A549 treated with Mapracorat at 1 μM for 4 hours (cell line): ENCODE measurements around the gene CDKL5. TPM values are rescaled to one million over a fixed set of nuclear protein-coding genes. Genes with fewer than 3 reads are reported as not detected.

Experiments
- total RNA-seq: library from RNA; stranded (reverse); fragments of 200-300 nt; extraction: Qiagen RNA extraction; gene quantifications from 5 replicates; pipeline ENCODE4 v1.2.3, GENCODE V29; 2022

Gene CDKL5
- 3.8 to 6.1 TPM (median 5.5 TPM) in 5 replicates for total RNA-seq

DNA sequence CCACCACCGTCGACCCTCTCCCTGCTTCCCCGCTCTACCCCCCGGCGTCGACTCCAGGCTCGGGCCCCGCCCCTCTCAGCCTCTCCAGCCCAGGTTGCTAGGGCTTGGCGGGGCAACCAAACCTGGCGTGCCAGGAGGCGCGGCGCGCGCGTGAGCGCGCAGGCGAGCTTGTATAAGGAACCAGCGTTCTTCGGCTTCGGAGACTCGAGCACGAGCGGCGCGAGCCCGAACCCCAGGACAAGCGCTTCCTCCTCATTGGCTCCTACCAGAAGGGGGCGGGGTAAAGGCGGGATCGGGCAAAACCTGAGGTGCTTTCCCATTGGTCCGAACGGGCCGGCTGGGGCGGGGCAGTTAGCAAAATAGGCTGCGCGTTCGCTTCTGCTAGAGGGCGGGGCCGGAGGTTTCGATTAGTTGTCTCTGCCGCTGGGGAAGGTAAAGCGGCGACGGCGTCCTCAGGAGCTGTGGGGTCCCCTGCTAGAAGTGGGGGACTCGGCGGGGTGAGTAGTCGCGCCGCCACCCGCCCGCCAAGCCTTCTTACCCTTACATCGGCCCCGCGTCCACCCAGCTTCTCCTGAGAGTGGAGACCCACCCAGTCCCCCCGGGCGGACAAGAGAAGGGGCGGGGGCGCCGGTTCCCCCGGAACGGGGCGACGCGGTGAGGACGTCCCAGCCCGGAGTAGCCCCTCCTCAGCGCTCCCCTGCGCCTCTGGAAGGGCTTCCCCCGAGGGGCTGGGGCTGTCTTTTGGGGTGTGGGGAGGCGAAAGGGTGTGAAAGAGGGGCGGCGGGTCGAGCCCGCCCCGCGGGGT lies at the start of gene CDKL5:
Gene CDKL5 (plus strand): TSS at position 410 of the 805 bp plus-strand sequence. CDS start 81,489 bp downstream, outside the sequence.

DNA sequence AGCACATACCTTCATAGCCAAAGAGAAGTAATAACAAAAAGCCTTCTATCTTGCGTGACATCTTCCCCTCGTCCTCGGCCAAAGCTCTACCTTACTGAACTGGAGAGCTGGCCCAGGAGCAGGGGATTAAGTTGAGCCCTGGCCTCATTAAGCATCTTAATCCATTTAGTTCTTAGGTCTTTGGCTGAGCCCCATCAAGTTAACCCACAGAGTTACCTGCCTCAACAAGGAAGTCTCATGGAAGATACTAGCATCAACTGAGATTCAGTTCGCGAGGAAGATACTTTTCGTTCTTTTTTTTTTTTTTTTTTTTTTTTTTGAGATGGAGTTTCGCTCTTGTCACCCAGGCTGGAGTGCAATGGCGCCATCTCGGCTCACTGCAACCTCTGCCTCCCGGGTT lies 246.6 kb downstream of the CDKL5 start, which contains the start of gene RS1:
Gene RS1 (minus strand): TSS at position 101 of the 400 bp plus-strand sequence. CDS start 40 bp downstream, at position 61.

Other genes starting within 250 kb of the CDKL5 start
- not detected in 5 replicates for gene BEND2, start 204.7 kb upstream of the CDKL5 start, total RNA-seq
- 7.2 to 8.3 TPM (median 7.3 TPM) in 5 replicates for gene SCML2, start 70.9 kb upstream of the CDKL5 start, total RNA-seq
- gene RS1, start 246.5 kb downstream of the CDKL5 start, total RNA-seq = not detected in 5 replicates